Gastroesophageal sphincter (tissue), 3 donors: ENCODE measurements around the gene EPG5.

Experiments
- EP300 ChIP-seq: sonication (generic); formaldehyde crosslinking; IDR thresholded peaks from one replicate; pipeline ENCODE4 v1.6.1; 2017; ENCODE audit warnings: antibody characterized with exemption, mild to moderate bottlenecking
- POLR2A ChIP-seq, 2 donors: fragments of 450-650 bp; IDR thresholded peaks; one replicate each; pipeline ENCODE4 v1.6.1; 2017; ENCODE audit warnings: antibody characterized with exemption in 2 of 2, mild to moderate bottlenecking in 2 of 2, moderate library complexity in 1 of 2
- TF ChIP-seq, protein P1 (sequence below), 4 experiments: fragments of 200-600 bp in 2 of 4; fragments of 450-650 bp in 2 of 4; sonication (generic) in 1 of 4; IDR thresholded peaks; one replicate each; pipeline ENCODE4 v1.5.1; 2017 to 2019; ENCODE audit warnings: antibody characterized with exemption in 4 of 4, mild to moderate bottlenecking in 2 of 4, moderate library complexity in 2 of 4

- TF ChIP-seq EP300 (no peak), POLR2A (IDR thresholded peaks at IDR 0.05) (no peak)
- TF ChIP-seq, protein P1, sequence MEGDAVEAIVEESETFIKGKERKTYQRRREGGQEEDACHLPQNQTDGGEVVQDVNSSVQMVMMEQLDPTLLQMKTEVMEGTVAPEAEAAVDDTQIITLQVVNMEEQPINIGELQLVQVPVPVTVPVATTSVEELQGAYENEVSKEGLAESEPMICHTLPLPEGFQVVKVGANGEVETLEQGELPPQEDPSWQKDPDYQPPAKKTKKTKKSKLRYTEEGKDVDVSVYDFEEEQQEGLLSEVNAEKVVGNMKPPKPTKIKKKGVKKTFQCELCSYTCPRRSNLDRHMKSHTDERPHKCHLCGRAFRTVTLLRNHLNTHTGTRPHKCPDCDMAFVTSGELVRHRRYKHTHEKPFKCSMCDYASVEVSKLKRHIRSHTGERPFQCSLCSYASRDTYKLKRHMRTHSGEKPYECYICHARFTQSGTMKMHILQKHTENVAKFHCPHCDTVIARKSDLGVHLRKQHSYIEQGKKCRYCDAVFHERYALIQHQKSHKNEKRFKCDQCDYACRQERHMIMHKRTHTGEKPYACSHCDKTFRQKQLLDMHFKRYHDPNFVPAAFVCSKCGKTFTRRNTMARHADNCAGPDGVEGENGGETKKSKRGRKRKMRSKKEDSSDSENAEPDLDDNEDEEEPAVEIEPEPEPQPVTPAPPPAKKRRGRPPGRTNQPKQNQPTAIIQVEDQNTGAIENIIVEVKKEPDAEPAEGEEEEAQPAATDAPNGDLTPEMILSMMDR (IDR thresholded peaks at IDR 0.05): no peak
Observed at GRCh38 chr18:45958730-45959129, 8.4 kb downstream of the EPG5 start.
